Aorta (tissue), 5 donors: ENCODE data around the gene KCNJ11. TPM values are rescaled to one million over a fixed set of nuclear protein-coding genes. Genes with fewer than 3 reads are reported as not detected.

Experiments
- ATAC-seq: fragments of 200-7000 bp; cut with Tn5 transposase; one replicate; pipeline ENCODE4 v1.9.1; 2022; ENCODE audit warnings: moderate library complexity; ENCODE audit not compliant: low FRiP score
- DNase-seq, 2 donors: peaks; one replicate each; pipeline ENCODE4 v3.0.0-alpha.2; 2020
- H3K27ac ChIP-seq, 2 donors: one replicate each; pipeline ENCODE4 v1.5.1; 2013; ENCODE audit warnings: low read length in 2 of 2, mild to moderate bottlenecking in 2 of 2, moderate library complexity in 2 of 2, control low read depth in 1 of 2, inconsistent platforms in 1 of 2, low read depth in 1 of 2
- H3K27me3 ChIP-seq, 2 donors: one replicate each; pipeline ENCODE4 v1.6.1; 2013; ENCODE audit warnings: control low read depth in 1 of 2, low read length in 1 of 2, mild to moderate bottlenecking in 1 of 2, moderate library complexity in 1 of 2; ENCODE audit not compliant: insufficient read depth in 2 of 2, control insufficient read depth in 1 of 2
- H3K36me3 ChIP-seq, 2 donors: one replicate each; pipeline ENCODE4 v1.6.1; 2013; ENCODE audit warnings: control low read depth in 1 of 2, low read length in 1 of 2, mild to moderate bottlenecking in 1 of 2; ENCODE audit not compliant: insufficient read depth in 2 of 2, control insufficient read depth in 1 of 2
- H3K4me1 ChIP-seq, 2 donors: one replicate each; pipeline ENCODE4 v1.6.1; 2013; ENCODE audit warnings: low read length in 2 of 2, control low read depth in 1 of 2, mild to moderate bottlenecking in 1 of 2, moderate library complexity in 1 of 2; ENCODE audit not compliant: insufficient read depth in 2 of 2, control insufficient read depth in 1 of 2
- H3K4me3 ChIP-seq, 2 donors: one replicate each; pipeline ENCODE4 v1.5.1; 2013; ENCODE audit warnings: low read length in 2 of 2, control low read depth in 1 of 2, mild to moderate bottlenecking in 1 of 2
- H3K9me3 ChIP-seq: one replicate; pipeline ENCODE4 v1.6.1; 2013; ENCODE audit warnings: mild to moderate bottlenecking, low read length; ENCODE audit not compliant: control insufficient read depth
- WGBS, 2 donors: extraction: QIAGEN DNeasy Blood & Tissue Kit; methylation state at CpG; one replicate each; pipeline ENCODE4 v1.1.7; 2013; 5-methylcytosine and 5-hydroxymethylcytosine counted together
- intact Hi-C, 2 donors: fragments of 100-400 bp; cut with DNase I; formaldehyde crosslinking; loops; one replicate each; pipeline versions ENCODE4 v1.14.2 to v1.15.0; 2022
- polyA plus RNA-seq, 2 donors: library from polyadenylated mRNA; stranded (reverse); fragments of 200-250 nt; gene quantifications; one replicate each; pipeline ENCODE4 v1.2.3, GENCODE V29; 2013
- total RNA-seq, 2 donors: library from RNA; stranded (reverse); fragmentation: NEBNext Ultra II Directional; extraction: Animal tissue kit (Norgen Biotek cat#: 25700); gene quantifications; one replicate each; pipeline ENCODE4 v1.2.1, GENCODE V29; 2021
- donor health status: healthy with polysubstance abuse.
- donor health status: Bipolar disorder and iron deficiency.
- donor health status: DM: no; HTN: no; CAD: no.
- donor health status: DM: no; HTN: no; CAD: no.
- donor health status: DM: yes; HTN: yes; CAD: no.

The KCNJ11 gene
- total and polyA plus RNA-seq, 4 donors: 1.0 to 3.8 (median 1.5) TPM

DNA sequence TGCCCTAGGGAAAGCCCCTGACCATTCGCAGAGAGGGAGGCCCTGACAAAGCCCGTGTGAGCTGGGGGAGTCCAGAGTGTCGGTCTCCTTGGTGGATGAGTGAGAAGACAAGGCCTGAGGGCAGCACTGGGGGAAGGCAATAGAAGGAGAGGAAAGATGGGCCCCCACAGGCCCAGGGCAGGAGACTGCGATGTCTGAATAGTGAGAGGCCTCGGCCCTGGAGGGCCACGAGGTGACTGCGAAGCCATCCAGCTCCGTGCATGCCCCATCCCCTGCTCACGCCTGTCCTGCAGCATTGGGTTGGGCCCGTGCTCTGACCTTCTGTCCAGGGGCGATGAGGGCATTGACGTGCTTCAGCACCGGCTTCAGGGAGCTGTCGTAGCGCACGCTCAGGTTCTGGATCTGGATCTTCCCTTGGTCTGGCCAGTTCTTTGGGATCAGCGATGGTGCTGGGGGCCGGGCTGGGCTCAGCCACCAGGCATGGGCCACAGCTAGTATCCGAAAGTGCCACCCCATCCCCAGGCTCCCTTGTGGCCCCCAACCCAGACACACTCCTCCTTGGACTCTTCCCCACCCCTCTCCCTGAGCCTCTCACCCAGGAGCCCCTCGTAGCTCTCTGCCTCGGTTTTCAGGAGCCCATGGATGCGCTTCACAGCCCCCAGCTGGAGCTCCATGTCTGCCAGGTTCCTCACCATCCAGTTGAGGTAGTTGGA lies 8.3 kb upstream of the KCNJ11 start:
- ATAC-seq (no peak), DNase-seq (no peak)
- Histone ChIP-seq H3K4me1 (no peaks in the 10 kb centered on the region), H3K27ac (no peak overlapping the region), H3K4me3 (no peak overlapping the region), H3K9me3 (no peaks in the 10 kb centered on the region), H3K36me3 (no peaks in the 10 kb centered on the region), H3K27me3 (no peaks in the 10 kb centered on the region)
- intact Hi-C loops: no loop called here
- 92 to 94% methylated on average over 21 to 22 of the region's 22 CpGs for WGBS, 2 donors

GRCh38 chr11:17395978-17396377 lies 7.5 kb upstream of the KCNJ11 start:
- DNase-seq: no peak
- H3K4me3 ChIP-seq: no peak overlapping the region
- no peaks in the 10 kb centered on the region for H3K27me3 ChIP-seq
- no peaks in the 10 kb centered on the region for H3K36me3 ChIP-seq
- no peak for ATAC-seq
- H3K27ac ChIP-seq: no peak overlapping the region
- no peaks in the 10 kb centered on the region for H3K9me3 ChIP-seq
- 91 to 94% methylated on average over 6 of the region's 6 CpGs for WGBS, 2 donors
- no peaks in the 10 kb centered on the region for H3K4me1 ChIP-seq
- intact Hi-C loops: no loop called here

- WGBS, 2 donors: 95 to 96% methylated on average over 20 of the region's 20 CpGs
- no peak for DNase-seq
- Histone ChIP-seq H3K4me3 (no peak overlapping the region), H3K36me3 (no peaks in the 10 kb centered on the region), H3K4me1 (no peaks in the 10 kb centered on the region), H3K27ac (no peak overlapping the region), H3K9me3 (no peaks in the 10 kb centered on the region), H3K27me3 (no peaks in the 10 kb centered on the region)
- ATAC-seq: no peak
- intact Hi-C loops: no loop called here
Measured at GRCh38 chr11:17395554-17395961, 7.1 kb upstream of the KCNJ11 start.

GRCh38 chr11:17394743-17395390 lies 6.4 kb upstream of the KCNJ11 start:
- H3K4me1 ChIP-seq: no peaks in the 10 kb centered on the region
- no peak overlapping the region for H3K27ac ChIP-seq
- ATAC-seq (no peak), DNase-seq (no peak)
- H3K27me3 ChIP-seq: no peaks in the 10 kb centered on the region
- no peaks in the 10 kb centered on the region for H3K9me3 ChIP-seq
- intact Hi-C loops: no loop called here
- no peak overlapping the region for H3K4me3 ChIP-seq
- H3K36me3 ChIP-seq: no peaks in the 10 kb centered on the region
- 89 to 90% methylated on average over 10 of the region's 10 CpGs for WGBS, 2 donors

- ATAC-seq: no peak
- intact Hi-C loops: no loop called here
- WGBS, 2 donors: 93 to 94% methylated on average over 6 of the region's 6 CpGs
- H3K9me3 ChIP-seq: no peaks in the 10 kb centered on the region
- no peak overlapping the region for H3K27ac ChIP-seq
- no peaks in the 10 kb centered on the region for H3K27me3 ChIP-seq
- H3K4me1 ChIP-seq: no peaks in the 10 kb centered on the region
- H3K4me3 ChIP-seq: no peak overlapping the region
- DNase-seq: no peak
- no peaks in the 10 kb centered on the region for H3K36me3 ChIP-seq
Measured at GRCh38 chr11:17393472-17393871, 5.0 kb upstream of the KCNJ11 start.

DNA sequence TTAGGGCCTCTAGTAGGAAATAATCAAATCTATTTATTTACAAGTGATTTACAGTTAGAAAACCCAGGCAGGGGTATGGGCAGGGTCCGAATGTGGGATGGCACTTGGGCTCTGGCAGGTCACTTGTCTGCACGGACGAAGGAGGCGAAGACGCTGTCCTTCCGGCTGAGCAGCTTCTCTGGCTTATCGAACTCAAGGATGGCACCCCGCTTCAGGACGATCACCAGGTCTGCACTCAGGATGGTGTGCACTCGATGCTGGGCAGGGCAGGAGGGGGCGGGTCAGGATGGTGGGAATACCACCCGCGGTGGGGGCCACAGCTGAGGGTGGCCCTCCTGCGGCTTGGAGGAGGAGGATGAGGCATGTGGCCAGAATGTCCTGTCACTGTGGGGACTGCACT lies 4.4 kb upstream of the KCNJ11 start:
- H3K4me1 ChIP-seq: no peaks in the 10 kb centered on the region
- no peaks in the 10 kb centered on the region for H3K36me3 ChIP-seq
- H3K27me3 ChIP-seq: no peaks in the 10 kb centered on the region
- DNase-seq: no peak
- ATAC-seq: no peak
- no peak overlapping the region for H3K4me3 ChIP-seq
- H3K27ac ChIP-seq: no peak overlapping the region
- intact Hi-C loops: no loop called here
- 86 to 92% methylated on average over 14 of the region's 14 CpGs for WGBS, 2 donors
- no peaks in the 10 kb centered on the region for H3K9me3 ChIP-seq

DNA sequence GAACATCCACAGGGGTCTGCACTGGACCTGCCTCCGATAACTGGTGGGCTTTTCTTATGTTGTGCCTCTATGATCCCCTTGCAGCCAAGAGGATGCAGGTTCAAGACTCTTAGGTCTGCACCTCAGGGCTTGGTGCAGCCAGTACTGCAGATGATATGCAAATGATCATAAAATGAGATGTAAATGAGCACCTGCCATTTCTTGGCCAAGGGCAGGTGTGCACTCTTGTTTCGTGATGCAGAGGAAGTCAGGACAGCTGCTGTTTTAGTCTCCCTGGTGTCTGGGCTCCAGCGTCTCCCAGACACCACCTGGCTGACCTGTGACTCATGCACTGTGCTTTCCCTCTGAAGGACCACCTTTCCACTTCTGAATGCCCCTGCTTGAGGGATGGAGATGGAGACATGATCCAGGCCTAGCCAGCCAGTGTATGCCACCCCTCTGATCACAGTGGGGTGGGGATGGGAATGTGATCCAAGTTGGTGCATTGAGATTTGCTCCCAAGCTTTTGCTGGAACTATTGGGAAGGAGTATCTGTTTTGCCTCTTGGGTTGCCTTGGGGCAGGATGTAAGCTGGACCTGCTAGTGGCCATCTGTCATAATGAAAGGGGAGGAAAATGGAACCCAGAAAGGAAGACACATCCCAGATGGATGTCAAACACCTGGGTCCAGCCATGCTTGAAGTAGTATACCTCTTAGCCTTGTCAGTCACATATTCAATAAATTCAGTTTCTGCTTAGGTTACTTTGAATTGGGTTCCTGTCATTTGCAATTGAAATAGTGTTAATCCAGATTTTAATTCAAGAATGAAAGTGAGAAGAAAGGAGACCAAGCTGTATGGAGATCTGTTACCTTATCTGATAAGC lies 3.3 kb upstream of the KCNJ11 start:
- 94 to 95% methylated on average over 3 of the region's 3 CpGs for WGBS, 2 donors
- Histone ChIP-seq H3K27ac (no peak overlapping the region), H3K27me3 (no peaks in the 10 kb centered on the region), H3K4me3 (no peak overlapping the region), H3K36me3 (no peaks in the 10 kb centered on the region), H3K9me3 (no peaks in the 10 kb centered on the region), H3K4me1 (no peaks in the 10 kb centered on the region)
- DNase-seq (no peak), ATAC-seq (no peak)
- intact Hi-C loops: no loop called here

GRCh38 chr11:17389957-17390649 lies 1.6 kb upstream of the KCNJ11 start:
- Histone ChIP-seq H3K27me3 (no peaks in the 10 kb centered on the region), H3K36me3 (no peaks in the 10 kb centered on the region), H3K9me3 (no peaks in the 10 kb centered on the region), H3K4me1 (no peaks in the 10 kb centered on the region), H3K27ac (no peak overlapping the region), H3K4me3 (no peak overlapping the region)
- DNase-seq (no peak), ATAC-seq (no peak)
- 69 to 70% methylated on average over 10 of the region's 10 CpGs for WGBS, 2 donors
- intact Hi-C loops: no loop called here
